ENCODE measurements around the gene SPAG9.
"Not testable (repeated sequence)": the region's sequence is repeated elsewhere in the genome, so short reads cannot be mapped to it uniquely, and the experiment has no call there.

Gene SPAG9

DNA sequence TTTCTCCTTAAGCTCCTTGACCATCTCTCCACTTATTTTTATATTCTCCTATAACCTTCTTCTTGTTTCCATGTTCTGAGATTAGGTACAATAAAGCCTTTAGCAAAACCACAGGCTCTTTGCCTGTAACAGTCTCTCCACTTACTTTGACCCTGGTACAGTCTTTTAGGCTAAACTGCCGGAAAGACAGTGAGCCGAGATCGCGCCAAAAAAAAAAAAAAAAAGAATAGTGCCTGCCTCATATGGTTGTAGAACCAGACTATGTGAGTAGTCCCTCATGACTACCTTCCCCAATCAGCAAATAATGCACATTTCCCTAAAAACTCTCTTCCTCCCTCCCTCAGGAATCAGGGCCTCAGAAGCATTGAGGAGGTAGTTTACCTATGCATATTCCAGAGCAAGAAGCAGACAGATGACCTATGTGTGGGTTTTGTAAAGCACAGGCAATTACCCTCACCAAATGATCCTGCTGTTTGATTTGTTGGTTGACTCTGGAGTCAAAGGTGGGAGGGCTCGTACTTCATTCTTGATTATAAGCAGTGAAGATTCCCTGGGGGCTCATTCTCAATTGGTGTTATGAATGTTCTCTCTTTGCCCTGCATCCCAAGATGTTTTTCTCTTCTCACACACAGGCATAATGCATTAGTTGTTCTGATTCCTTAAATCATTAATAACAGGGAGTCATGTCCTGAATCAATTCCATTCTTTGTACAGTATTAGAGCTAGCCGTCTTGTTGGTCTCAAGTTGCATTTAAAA is 23.8 kb upstream of the SPAG9 start:
- DNase-seq (ENCODE audit: low read depth in 2 of 2, low spot score in 1 of 2) = no peak

DNA sequence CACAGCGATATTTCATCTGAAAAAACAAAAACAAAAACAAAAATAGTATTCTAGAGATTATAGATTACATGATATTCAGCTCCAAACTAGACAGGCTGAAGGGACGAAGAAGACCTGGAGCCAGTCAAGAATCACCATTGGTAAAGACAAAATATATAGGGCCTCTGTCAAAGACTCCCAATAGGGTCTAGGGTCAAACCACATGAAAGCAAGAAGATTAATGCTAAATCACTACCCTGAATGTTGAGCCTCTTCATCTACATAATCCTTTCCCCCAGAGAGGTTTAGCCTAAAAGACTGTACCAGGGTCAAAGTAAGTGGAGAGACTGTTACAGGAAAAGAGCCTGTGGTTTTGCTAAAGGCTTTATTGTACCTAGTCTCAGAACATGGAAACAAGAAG is 21.9 kb upstream of the SPAG9 start:
- no peak for DNase-seq (ENCODE audit: low read depth in 2 of 2, low spot score in 1 of 2)

DNA sequence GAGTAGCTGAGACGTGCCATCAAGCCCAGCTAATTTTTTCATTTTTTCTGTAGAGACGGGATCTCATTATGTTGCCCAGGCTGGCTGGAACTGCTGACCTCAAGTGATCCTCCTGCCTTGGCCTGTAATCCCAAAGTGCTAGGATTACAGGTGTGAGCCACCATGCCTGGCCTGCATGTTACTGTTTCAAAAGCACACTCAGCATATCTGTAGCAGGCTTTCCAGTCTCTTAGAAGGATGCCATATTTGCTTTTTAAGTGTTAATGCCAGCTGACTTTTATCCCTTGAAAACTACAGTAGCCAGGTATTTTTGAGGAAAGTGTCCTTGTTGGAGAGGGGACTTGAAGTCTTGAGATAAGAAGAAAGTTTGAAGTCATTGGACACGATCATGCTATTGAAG is 15.3 kb upstream of the SPAG9 start:
- DNase-seq (ENCODE audit: low read depth in 2 of 2, low spot score in 1 of 2) = no peak

DNA sequence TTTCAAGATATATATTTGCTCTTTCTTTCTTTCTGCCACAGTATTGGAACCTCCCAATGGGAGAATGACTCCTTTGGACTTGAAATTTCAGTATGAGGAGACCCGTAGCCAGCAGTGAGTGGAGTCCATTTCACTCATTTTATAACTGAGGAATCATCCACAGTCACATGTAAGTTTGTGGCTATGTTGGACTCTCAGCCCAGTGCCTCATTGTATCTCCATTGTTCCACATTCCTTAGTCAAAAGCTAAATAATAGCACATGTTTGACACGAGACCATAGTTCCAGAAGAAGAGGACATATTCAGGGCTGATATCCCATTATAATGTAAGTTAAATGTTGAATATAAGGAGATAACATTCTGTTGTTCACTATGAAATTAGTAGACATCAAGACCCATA is 12.7 kb upstream of the SPAG9 start:
- DNase-seq (ENCODE audit: low read depth in 2 of 2, low spot score in 1 of 2) = no peak

DNA sequence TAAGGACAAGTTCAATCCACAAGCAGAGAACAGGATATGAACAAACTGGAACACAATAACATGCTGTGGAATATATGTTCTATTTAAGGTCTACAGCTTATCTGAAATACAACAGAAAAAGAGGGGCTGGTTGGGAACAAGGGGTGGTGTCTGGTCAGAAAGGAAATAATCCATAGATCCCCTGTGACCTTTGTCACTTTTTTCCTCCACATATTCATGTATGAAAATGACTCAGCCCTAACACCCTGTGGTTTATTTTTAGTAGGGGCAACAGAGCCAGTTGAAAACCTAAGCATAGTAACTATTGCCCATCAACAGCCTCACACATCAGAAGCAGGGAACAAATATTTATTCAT is 12.3 kb upstream of the SPAG9 start:
- no peak for DNase-seq (ENCODE audit: low read depth in 2 of 2, low spot score in 1 of 2)

DNA sequence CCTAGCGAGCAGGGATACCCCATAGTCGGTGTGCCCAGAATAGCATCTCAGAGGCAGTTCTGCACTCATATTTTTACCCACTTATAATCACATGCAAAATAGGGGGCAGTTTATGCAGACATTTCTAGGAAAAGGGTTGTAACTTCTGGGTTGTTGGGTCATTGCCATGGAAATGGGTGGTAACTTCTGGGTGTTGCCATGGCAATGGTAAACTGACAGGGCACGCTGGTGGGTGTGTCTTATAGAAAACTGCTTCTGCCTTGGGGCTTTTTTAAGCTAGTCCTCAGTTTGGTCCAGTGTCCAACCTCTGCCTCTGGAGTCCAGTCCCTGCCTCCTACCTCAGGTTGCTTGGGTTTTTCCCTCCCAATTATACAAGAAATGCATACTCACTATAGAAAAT is 7.4 kb upstream of the SPAG9 start:
- DNase-seq (ENCODE audit: low read depth in 2 of 2, low spot score in 1 of 2) = no peak

DNA sequence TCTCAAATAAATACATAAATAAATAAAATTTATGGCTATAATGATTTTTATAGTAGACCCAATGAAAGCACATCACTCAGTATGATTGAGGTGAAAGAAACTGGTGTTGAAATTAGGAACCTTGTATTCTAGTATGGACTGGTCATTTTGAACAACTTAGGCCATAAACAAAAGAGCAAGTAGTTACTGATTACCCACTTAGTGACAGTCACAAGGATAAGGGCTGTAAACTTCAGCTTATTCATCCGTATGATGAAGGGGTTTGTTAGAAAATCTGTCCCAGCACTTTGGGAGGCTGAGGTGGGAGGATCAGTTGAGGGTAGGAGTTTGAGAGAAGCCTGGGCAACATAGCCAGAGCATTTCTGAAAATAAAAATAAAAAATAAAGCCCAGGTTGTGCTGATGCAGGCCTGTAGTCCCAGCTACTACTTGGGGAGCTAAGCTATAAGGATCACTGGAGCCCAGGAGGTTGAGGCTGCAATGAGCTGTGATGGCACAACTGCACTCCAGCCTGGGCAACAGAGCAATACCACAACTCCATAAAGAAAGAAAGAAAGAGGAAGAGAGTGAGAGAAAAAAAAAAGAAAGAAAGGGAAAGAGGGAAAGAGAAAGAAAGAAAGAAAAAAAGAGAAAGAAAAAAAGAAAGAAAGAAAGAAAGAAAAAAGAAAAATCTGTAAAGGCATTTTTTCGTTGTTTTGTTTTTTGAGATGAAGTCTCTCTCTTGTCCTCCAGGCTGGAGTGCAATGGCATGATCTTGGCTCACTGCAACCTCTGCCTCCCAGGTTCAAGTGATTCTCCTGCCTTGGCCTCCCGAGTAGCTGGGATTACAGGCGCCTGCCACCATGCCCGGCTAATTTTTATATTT is 4.2 kb upstream of the SPAG9 start:
- no peak for DNase-seq (ENCODE audit: low read depth in 2 of 2, low spot score in 1 of 2)

DNA sequence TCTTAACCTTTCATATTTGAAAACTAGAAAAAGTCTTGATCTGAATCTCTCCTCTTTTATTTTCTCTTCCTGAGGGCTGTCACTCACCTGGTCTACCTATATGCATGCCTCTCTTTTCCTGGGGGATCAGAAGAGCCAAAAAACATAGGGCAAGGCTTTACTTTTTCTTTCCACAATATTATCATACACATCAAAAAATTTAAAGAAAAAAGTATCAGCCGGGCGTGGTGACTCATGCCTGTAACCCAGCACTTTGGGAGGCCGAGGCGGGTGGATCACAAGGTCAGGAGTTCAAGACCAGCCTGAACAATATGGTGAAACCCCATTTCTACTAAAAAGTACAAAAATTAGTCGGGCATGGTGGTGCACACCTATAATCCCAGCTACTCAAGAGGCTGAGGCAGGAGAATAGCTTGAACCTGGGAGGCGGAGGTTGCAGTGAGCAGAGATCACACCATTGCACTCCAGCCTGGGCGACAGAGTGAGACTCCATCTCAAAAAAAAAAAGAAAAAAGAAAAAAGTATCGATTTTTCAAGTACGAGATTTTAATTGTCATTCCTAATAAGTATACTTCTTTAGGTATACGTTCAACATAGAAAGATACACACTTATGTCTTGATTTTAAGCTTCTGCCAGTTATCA is 1.9 kb upstream of the SPAG9 start:
- DNase-seq (ENCODE audit: low read depth in 2 of 2, low spot score in 1 of 2) = not testable (repeated sequence)

DNA sequence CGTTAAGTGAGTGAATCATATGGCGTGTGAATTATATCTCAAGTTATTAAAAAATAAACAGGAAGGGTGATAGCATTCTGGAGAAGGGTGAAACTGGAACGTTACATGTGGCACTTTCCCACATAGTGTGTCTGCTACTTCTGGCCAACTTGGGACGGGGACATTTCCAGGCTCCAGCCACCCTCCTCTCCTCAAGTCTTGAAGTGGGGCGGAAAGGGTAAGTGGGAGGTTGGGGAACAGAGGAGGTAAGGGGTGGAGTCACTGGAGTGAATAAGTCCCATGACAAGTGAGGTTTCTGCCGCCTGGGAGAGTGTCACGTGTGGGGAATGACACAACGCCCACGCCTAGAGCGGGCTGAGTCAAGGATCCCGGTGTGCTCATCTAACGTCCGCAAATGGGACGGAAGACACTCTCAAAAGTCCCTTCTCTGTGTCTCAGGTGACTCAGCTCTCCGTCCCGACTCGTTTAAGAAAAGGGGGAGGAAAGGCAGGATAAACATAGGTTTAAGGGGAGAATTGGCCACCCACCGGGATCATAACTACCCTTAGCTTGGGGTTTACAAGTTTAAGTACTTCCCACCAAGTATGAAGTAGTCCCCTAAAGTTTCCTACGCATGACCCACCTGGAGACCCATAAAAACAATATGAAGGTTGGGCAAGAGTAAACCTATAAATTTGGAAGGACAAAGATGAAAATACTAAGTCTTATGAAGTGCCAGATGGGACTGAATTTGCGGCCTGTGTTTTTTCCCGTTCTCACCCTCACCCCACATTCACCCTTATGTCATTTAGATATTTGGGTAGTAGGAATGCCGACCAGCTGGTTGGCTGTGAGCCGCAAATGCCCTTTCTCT is 1.2 kb upstream of the SPAG9 start:
- peak; percentile 56 to 63 for DNase-seq (ENCODE audit: low read depth in 2 of 2, low spot score in 1 of 2)

DNA sequence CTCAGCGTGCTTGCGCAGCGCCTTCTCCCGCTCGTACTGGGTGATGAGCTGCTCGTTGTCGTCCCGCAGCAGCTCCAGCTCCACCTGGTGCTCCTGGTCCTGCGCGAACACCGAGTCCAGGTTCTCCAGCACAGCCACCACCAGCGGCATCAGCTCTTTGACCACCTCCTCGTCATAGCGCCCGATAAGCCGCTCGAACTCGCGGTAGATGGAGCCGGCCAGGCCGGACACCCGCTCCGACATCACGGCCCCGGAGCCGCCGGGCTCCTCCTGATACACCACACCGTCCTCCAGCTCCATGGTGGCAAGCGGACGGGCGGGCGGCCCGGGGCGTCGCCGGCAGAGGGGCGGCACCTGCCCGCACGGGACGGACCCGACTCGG is 320 bp downstream of the SPAG9 start:
- DNase-seq (ENCODE audit: low read depth in 2 of 2, low spot score in 1 of 2) = peak in 1 of 2 donors; percentile 11

DNA sequence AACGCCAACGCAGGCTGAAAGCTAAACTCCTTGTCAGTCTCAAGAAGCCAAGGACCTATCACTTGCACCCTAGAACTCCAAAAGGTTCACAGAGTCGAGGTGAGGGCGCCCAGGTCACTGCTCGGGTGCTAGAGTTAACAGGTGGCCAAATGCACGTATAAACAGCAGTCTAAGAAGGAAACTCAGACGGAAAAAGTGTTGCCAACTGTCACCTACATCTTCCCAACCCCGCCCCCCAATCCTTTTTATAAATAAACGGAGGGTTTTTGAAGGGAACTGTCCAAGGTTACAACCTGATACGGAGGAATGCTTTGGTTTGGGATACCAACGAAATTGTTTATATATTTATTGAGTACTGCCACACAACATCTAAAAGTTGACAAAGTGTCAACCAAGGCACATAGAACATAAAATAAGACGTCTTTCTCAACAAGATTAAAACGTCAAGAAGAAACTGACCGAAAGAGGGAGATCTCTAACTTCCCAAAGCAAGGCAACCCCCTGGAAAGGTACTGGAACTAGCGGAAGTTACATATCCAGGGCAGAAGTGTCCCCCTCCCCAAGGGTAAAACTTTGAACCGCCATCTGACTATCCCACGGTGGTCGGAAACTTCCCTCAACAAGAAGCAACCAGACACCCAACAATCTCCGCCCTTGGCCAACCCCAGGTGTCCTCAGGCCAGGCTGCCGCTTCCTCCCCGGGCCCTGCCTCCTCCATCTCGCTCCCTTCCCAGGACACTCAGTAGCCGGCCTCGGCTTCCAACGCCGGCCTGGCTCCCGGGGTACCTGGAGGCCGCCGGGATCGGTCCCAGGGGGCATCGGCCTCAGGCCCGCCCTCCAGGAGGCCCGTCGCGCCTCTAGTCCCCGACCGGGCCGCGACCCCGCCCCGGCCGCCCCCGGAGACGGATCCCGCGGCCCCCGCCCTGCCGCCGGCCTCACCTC is 982 bp downstream of the SPAG9 start:
- peak in 1 of 2 donors; percentile 16 for DNase-seq (ENCODE audit: low read depth in 2 of 2, low spot score in 1 of 2)

DNA sequence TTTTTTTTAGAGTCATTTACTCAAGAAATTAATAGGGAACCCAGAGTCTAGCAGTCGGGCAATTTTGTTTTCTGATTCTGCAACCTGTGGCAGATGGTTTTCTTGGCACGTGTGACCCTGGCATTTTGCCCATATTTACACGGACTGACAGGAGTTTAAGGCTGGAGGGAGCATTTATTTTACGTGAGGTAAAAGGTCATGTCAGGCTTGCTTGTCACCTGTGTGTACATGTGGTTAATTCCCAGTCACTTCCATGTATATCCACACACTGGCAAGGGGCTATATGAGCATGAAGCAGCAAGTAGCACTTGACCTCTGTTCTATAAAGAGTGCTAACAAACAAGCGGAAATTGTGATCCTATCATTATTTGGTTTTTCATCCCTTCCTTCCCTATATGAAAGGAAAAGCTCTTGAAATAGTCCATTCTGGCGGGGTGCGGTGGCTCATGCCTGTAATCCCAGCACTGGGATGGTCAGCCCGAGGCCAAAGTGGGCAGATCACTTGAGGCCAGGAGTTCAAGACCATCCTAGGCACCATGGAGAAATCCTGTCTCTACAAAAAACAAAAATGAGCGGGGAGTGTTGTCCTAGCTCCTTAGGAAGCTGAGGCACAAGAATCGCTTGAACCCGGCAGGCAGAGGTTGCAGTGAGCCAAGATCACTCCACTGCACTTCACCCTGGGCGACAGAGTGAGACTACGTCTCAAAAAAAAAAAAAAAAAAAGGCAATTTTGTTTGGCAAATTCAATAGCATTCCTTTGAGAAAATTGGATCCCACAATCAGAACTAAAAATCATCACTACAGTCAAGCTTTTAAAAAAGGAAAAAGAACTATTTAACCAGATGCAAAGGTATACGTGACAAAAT is 2.1 kb downstream of the SPAG9 start:
- DNase-seq (ENCODE audit: low read depth in 2 of 2, low spot score in 1 of 2) = no peak

DNA sequence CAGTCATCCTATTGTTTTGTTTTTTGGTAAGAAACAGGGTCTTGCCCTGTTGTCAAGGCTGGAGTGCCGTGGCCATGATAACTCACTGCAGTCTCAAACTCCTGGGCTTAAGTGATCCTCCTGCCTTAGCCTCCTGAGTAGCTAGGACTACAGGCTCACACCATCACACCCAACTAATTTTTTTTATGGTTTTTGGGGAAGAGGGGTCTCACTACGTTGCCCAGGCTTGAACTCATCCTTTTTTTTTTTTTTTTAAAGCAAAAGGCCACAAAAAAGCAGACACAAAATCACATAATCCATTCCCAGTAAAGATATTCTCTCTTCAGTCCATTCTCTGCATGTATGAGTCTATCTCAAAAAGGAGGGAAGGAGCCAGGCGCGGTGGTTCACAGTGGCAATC is 5.5 kb downstream of the SPAG9 start:
- no peak for DNase-seq (ENCODE audit: low read depth in 2 of 2, low spot score in 1 of 2)

DNA sequence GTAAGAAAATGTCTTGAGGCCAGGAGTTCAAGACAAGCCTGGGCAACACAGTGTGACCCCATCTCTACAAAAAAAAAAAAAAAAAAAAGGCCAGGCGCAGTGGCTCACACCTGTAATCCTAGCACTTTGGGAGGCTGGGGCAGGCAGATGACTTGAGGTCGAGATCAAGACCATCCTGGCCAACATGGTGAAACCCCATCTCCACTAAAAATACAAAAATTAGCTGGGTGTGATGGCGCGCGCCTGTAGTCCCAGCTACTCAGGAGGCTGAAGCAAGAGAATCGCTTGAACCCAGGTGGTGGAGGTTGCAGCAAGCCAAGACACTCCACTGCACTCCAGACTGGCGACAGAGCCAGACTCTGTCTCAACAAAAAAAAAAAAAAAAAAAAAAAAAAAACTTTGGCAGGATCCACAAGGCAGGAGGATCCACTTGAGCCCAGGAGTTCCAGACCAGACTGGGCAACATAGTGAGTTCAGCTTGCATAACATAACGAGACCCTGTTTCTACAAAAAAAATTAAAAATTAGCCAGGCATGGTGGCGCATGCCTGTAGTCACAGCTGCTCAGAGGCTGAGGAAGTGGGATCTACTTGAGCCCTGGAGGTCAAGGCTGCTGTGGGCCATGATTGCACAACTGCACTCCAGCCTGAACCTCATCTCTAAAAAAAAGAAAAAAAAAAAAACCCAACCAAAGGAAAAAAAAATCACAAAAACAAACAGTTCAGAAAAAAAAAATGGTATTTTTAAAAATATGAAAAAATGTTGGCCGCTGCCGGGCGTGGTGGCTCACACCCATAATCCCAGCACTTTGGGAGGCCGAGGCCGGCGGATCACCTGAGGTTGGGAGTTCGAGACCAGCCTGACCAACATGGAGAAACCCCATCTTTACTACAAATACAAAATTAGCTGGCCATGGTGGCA is 8.1 kb downstream of the SPAG9 start:
- DNase-seq (ENCODE audit: low read depth in 2 of 2, low spot score in 1 of 2) = not testable (repeated sequence)

DNA sequence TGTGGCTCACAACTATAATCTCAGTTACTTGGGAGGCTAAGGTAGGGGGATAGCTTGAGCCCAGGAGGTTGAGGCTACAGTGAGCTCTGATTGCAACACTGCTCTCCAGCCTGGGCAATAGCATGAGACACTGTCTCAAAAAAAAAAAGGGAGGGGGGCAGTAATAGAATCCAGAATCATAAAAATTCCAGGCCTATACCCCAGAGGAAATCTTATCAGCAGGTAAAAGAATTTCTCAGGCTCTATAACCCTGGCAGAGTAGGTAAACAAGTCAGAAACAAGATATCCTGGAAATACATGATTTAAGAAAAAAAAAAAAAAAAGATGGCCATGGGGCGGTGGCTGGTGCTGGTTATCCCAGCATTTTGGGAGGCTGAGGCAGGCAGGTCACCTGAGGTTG is 12.9 kb downstream of the SPAG9 start:
- no peak for DNase-seq (ENCODE audit: low read depth in 2 of 2, low spot score in 1 of 2)

DNA sequence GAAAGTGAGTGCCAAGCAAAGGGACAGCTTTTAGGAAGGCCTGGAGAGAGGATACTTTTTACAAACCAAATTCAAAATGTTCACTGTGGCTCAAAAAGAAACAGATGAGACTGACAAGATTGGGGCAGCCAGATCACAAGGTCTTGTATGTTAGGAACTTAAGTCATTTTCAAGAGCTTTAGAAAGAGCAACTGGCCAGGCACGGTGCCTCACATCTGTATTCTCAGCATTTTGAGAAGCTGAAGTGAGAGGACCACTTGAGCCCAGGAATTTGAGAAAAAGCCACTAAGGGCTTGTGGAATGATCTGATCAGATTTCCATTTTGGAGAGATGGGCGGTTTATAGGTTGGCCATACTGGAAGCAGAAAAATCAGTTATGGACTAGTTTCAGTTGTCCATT is 17.2 kb downstream of the SPAG9 start:
- DNase-seq (ENCODE audit: low read depth in 2 of 2, low spot score in 1 of 2) = no peak

DNA sequence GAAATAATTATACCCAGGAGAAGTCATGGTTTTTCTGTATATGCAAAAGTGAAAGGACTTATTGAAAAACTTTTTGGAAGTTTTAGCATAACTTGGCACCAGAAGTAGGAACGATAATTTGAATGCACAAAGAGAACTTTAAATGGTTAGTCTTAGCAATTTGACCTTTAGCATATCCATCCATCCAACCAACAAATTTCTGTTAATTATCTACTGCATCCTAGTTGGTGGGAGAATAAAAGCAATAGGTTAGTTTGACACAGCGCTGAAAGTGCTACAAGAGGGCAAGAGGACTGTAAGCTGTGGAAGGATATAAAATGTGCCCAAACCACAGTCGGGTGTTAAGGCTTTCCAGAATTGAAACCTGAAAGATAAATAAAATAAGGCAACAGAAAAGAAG is 17.6 kb downstream of the SPAG9 start:
- DNase-seq (ENCODE audit: low read depth in 2 of 2, low spot score in 1 of 2) = no peak
